H9 (cell line): ENCODE measurements around the gene DAZAP1. TPM values are rescaled to one million over a fixed set of nuclear protein-coding genes. Genes with fewer than 3 reads are reported as not detected.

Source experiments
- DNase-seq: peaks from one replicate; pipeline ENCODE4 v3.0.0-alpha.2; 2017
- H2AFZ ChIP-seq: one replicate; pipeline ENCODE4 v1.6.1; 2013; ENCODE audit warnings: mild to moderate bottlenecking, low read length, control low read depth, moderate library complexity
- H2AK5ac ChIP-seq: 2 replicates; pipeline ENCODE4 v1.6.1; 2013; ENCODE audit warnings: low read length, control low read depth, mixed read lengths; ENCODE audit not compliant: insufficient read length
- H2BK120ac ChIP-seq: one replicate; pipeline ENCODE4 v1.6.1; 2013; ENCODE audit warnings: low read depth, mild to moderate bottlenecking, low read length, control low read depth, inconsistent platforms; ENCODE audit not compliant: poor library complexity, severe bottlenecking
- H2BK12ac ChIP-seq: 2 replicates; pipeline ENCODE4 v1.6.1; 2013; ENCODE audit warnings: low read length, control low read depth, mixed read lengths, low read depth; ENCODE audit not compliant: insufficient read length
- H2BK15ac ChIP-seq: 2 replicates; pipeline ENCODE4 v1.6.1; 2013; ENCODE audit warnings: low read depth, low read length, control low read depth
- H2BK20ac ChIP-seq: one replicate; pipeline ENCODE4 v1.6.1; 2013; ENCODE audit warnings: low read depth, mild to moderate bottlenecking, low read length, control low read depth, inconsistent platforms; ENCODE audit not compliant: poor library complexity, severe bottlenecking
- H2BK5ac ChIP-seq: 2 replicates; pipeline ENCODE4 v1.6.1; 2013; ENCODE audit warnings: low read length, control low read depth, mixed read lengths; ENCODE audit not compliant: insufficient read length
- H3K14ac ChIP-seq: 2 replicates; pipeline ENCODE4 v1.6.1; 2013; ENCODE audit warnings: low read length, control low read depth; ENCODE audit not compliant: insufficient read depth
- H3K18ac ChIP-seq: 2 replicates; pipeline ENCODE4 v1.6.1; 2013; ENCODE audit warnings: low read depth, mild to moderate bottlenecking, mixed read lengths, low read length, control low read depth; ENCODE audit not compliant: insufficient read length
- H3K23ac ChIP-seq: 2 replicates; pipeline ENCODE4 v1.6.1; 2013; ENCODE audit warnings: low read length, control low read depth, mixed read lengths, low read depth; ENCODE audit not compliant: insufficient read length
- H3K23me2 ChIP-seq: 2 replicates; pipeline ENCODE4 v1.6.1; 2013; ENCODE audit warnings: low read depth, mild to moderate bottlenecking, mixed read lengths, low read length, control low read depth; ENCODE audit not compliant: insufficient read length, poor library complexity, severe bottlenecking
- H3K27ac ChIP-seq: 2 replicates; pipeline ENCODE4 v1.5.1; 2013; ENCODE audit warnings: low read length, control low read depth, mixed read lengths, low read depth; ENCODE audit not compliant: insufficient read length
- H3K27me3 ChIP-seq: 2 replicates; pipeline ENCODE4 v1.6.1; 2013; ENCODE audit warnings: low read length, control low read depth, inconsistent platforms; ENCODE audit not compliant: insufficient read depth
- H3K4ac ChIP-seq: 2 replicates; pipeline ENCODE4 v1.6.1; 2013; ENCODE audit warnings: low read depth, mild to moderate bottlenecking, control low read depth, inconsistent platforms, low read length, moderate library complexity
- H3K4me1 ChIP-seq: 2 replicates; pipeline ENCODE4 v1.6.1; 2013; ENCODE audit warnings: low read length, control low read depth, inconsistent platforms; ENCODE audit not compliant: insufficient read depth
- H3K4me2 ChIP-seq: 2 replicates; pipeline ENCODE4 v1.6.1; 2013; ENCODE audit warnings: low read length, control low read depth, mixed read lengths; ENCODE audit not compliant: insufficient read length, insufficient read depth
- H3K56ac ChIP-seq: 2 replicates; pipeline ENCODE4 v1.6.1; 2013; ENCODE audit warnings: low read depth, mild to moderate bottlenecking, mixed read lengths, low read length, control low read depth; ENCODE audit not compliant: insufficient read length
- H3K79me1 ChIP-seq: 2 replicates; pipeline ENCODE4 v1.6.1; 2013; ENCODE audit warnings: low read depth, mild to moderate bottlenecking, moderate library complexity, low read length, control low read depth, inconsistent platforms; ENCODE audit not compliant: insufficient read depth, poor library complexity, severe bottlenecking
- H3K79me2 ChIP-seq: 2 replicates; pipeline ENCODE4 v1.6.1; 2013; ENCODE audit warnings: low read length, control low read depth, inconsistent platforms; ENCODE audit not compliant: insufficient read depth
- H3K9ac ChIP-seq: 2 replicates; pipeline ENCODE4 v1.6.1; 2013; ENCODE audit warnings: low read length, control low read depth, mixed read lengths; ENCODE audit not compliant: insufficient read length; ENCODE audit errors: extremely low read depth
- H3K9me3 ChIP-seq: one replicate; pipeline ENCODE4 v1.6.1; 2013; ENCODE audit warnings: low read depth, low read length, inconsistent platforms; ENCODE audit not compliant: control insufficient read depth
- H3T11ph ChIP-seq: one replicate; pipeline ENCODE4 v1.6.1; 2013; ENCODE audit warnings: mild to moderate bottlenecking, low read length, control low read depth, inconsistent platforms
- H4K20me1 ChIP-seq: one replicate; pipeline ENCODE4 v1.6.1; 2013; ENCODE audit not compliant: control insufficient read depth, insufficient read length, insufficient read depth
- H4K5ac ChIP-seq: 2 replicates; pipeline ENCODE4 v1.6.1; 2013; ENCODE audit warnings: low read depth, mild to moderate bottlenecking, mixed read lengths, low read length, control low read depth; ENCODE audit not compliant: insufficient read length
- H4K8ac ChIP-seq: replicated peaks from 2 replicates; pipeline ENCODE4 v1.6.1; 2013; ENCODE audit warnings: low read length, control low read depth, mixed read lengths, low read depth; ENCODE audit not compliant: insufficient read length
- H4K91ac ChIP-seq: 2 replicates; pipeline ENCODE4 v1.6.1; 2013; ENCODE audit warnings: low read depth, mild to moderate bottlenecking, moderate library complexity, mixed read lengths, low read length, control low read depth; ENCODE audit not compliant: insufficient read length
- H3K27ac Mint-ChIP-seq, 3 experiments: 2 replicates in 2 of 3; 3 replicates in 1 of 3; pipeline ENCODE4 v1.8.0; 2020 to 2021; ENCODE audit warnings: mixed read lengths in 3 of 3, mild to moderate bottlenecking in 1 of 3, moderate library complexity in 1 of 3
- H3K27me3 Mint-ChIP-seq: 2 replicates; pipeline ENCODE4 v1.8.0; 2021; ENCODE audit warnings: low read depth, mild to moderate bottlenecking, moderate library complexity, mixed read lengths
- H3K36me3 Mint-ChIP-seq, 3 experiments: 2 replicates in 2 of 3; 3 replicates in 1 of 3; pipeline ENCODE4 v1.8.0; 2020 to 2021; ENCODE audit warnings: low read depth in 3 of 3, mixed read lengths in 3 of 3; ENCODE audit not compliant: insufficient read depth in 1 of 3
- H3K4me1 Mint-ChIP-seq, 2 experiments: 2 replicates each; pipeline ENCODE4 v1.8.0; 2020; ENCODE audit warnings: mixed read lengths in 2 of 2
- H3K4me3 Mint-ChIP-seq, 2 experiments: 2 replicates in 1 of 2; 3 replicates in 1 of 2; pipeline ENCODE4 v1.8.0; 2020 to 2021; ENCODE audit warnings: mild to moderate bottlenecking in 2 of 2, mixed read lengths in 2 of 2, moderate library complexity in 1 of 2
- H3K9me3 Mint-ChIP-seq, 2 experiments: 2 replicates in 1 of 2; 3 replicates in 1 of 2; pipeline ENCODE4 v1.8.0; 2020; ENCODE audit warnings: mild to moderate bottlenecking in 2 of 2, mixed read lengths in 2 of 2, moderate library complexity in 1 of 2
- CTCF ChIP-seq: fragments of 200-600 bp; sonication (generic); conservative IDR thresholded peaks from 3 replicates; pipeline ENCODE4 v1.8.0; 2021; ENCODE audit warnings: antibody characterized with exemption, mild to moderate bottlenecking
- WGBS: extraction: QIAGEN DNeasy Blood & Tissue Kit; methylation state at CpG from one replicate; pipeline ENCODE4 v1.1.7; 2013; ENCODE audit warnings: missing lambda C conversion rate, low lambda C conversion rate, mixed read lengths; ENCODE audit not compliant: insufficient read length; ENCODE audit errors: extremely low coverage; 5-methylcytosine and 5-hydroxymethylcytosine counted together
- total RNA-seq: library from RNA; stranded (reverse); gene quantifications from 2 replicates; pipeline ENCODE4 v1.2.1, GENCODE V29; 2021

DAZAP1 gene
- total RNA-seq, 1 experiment from 2014 or later = 265 TPM

GRCh38 chr19:1392407-1392806 is 15.0 kb upstream of the DAZAP1 start:
- Histone ChIP-seq H2BK5ac (no peak overlapping the region), H2AK5ac (no peak overlapping the region), H3K27ac (no peak overlapping the region), H3K4me2 (no peak overlapping the region), H3K27me3 (no peaks in the 10 kb centered on the region), H3K9ac (no peak overlapping the region), H3K23ac (no peak overlapping the region), H4K8ac (no peak overlapping the region), H3K56ac (no peak overlapping the region), H3K4me1 (no peaks in the 10 kb centered on the region), H2BK15ac (no peak overlapping the region), H2BK12ac (no peak overlapping the region), H3K14ac (no peak overlapping the region), H3K4ac (no peak overlapping the region), H2BK20ac (no peak overlapping the region), H3K79me1 (no peaks in the 10 kb centered on the region), H3T11ph (no peak overlapping the region), H3K23me2 (no peaks in the 10 kb centered on the region), H2BK120ac (no peak overlapping the region), H3K79me2 (no peaks in the 10 kb centered on the region), H3K18ac (no peak overlapping the region), H4K91ac (no peak overlapping the region), H3K9me3 (no peaks in the 10 kb centered on the region), H4K5ac (no peak overlapping the region), H4K20me1 (no peaks in the 10 kb centered on the region), H2AFZ (no peak overlapping the region)
- no peak for TF ChIP-seq CTCF
- Mint-ChIP-seq H3K9me3 (no peaks in the 10 kb centered on the region), H3K4me1 (peaks cover 0 to 6% of the 10 kb centered on the region in 2 experiments; a peak in 2 of 4 replicates), H3K27ac (no peak overlapping the region), H3K36me3 (peaks cover 17 to 40% (median 36%) of the 10 kb centered on the region in 3 experiments; a peak in 6 of 7 replicates), H3K4me3 (no peak overlapping the region), H3K27me3 (no peaks in the 10 kb centered on the region)
- no peak for DNase-seq
- WGBS = no CpG with 5 or more reads among the region's 15 CpGs
